ENCODE data around the gene CTDP1.

CTDP1 gene

GRCh38 chr18:79775441-79776221, 96.0 kb downstream of the CTDP1 start:
- FAIRE-seq = no peak
- no peak for DNase-seq (ENCODE audit: insufficient read length, low spot score)

GRCh38 chr18:79776674-79777073, 97.1 kb downstream of the CTDP1 start:
- FAIRE-seq = no peak
- DNase-seq (ENCODE audit: insufficient read length, low spot score) = no peak

- DNase-seq (ENCODE audit: insufficient read length, low spot score) = no peak
- FAIRE-seq = no peak
Measured at GRCh38 chr18:79778291-79778791, 98.7 kb downstream of the CTDP1 start.

GRCh38 chr18:79779021-79779699, 99.6 kb downstream of the CTDP1 start:
- FAIRE-seq = no peak
- DNase-seq (ENCODE audit: insufficient read length, low spot score) = no peak

- DNase-seq (ENCODE audit: insufficient read length, low spot score) (no peak), FAIRE-seq (no peak)
Measured at GRCh38 chr18:79779700-79780190, 100.1 kb downstream of the CTDP1 start.

- DNase-seq (ENCODE audit: insufficient read length, low spot score) (no peak), FAIRE-seq (no peak)
Measured at GRCh38 chr18:79780547-79780946, 100.9 kb downstream of the CTDP1 start.

GRCh38 chr18:79781331-79781941, 101.8 kb downstream of the CTDP1 start:
- FAIRE-seq (no peak), DNase-seq (ENCODE audit: insufficient read length, low spot score) (no peak)

- DNase-seq (ENCODE audit: insufficient read length, low spot score) (no peak), FAIRE-seq (no peak)
Measured at GRCh38 chr18:79782566-79783308, 103.1 kb downstream of the CTDP1 start.

GRCh38 chr18:79784071-79784913, 104.7 kb downstream of the CTDP1 start:
- FAIRE-seq (no peak), DNase-seq (ENCODE audit: insufficient read length, low spot score) (no peak)

GRCh38 chr18:79784965-79785770, 105.6 kb downstream of the CTDP1 start:
- no peak for FAIRE-seq

GRCh38 chr18:79785831-79786230, 106.2 kb downstream of the CTDP1 start:
- DNase-seq (ENCODE audit: insufficient read length, low spot score) (no peak), FAIRE-seq (no peak)

More at GRCh38 chr18:79784965-79785770, 105.6 kb downstream of the CTDP1 start:
- no peak for DNase-seq (ENCODE audit: insufficient read length, low spot score)

GRCh38 chr18:79786304-79786703, 106.7 kb downstream of the CTDP1 start:
- no peak for FAIRE-seq
- no peak for DNase-seq (ENCODE audit: insufficient read length, low spot score)

- no peak for FAIRE-seq
Measured at GRCh38 chr18:79786786-79787526, 107.4 kb downstream of the CTDP1 start.

GRCh38 chr18:79787527-79787864, 107.9 kb downstream of the CTDP1 start:
- no peak for FAIRE-seq
- DNase-seq (ENCODE audit: insufficient read length, low spot score) = no peak

More at GRCh38 chr18:79786786-79787526, 107.4 kb downstream of the CTDP1 start:
- DNase-seq (ENCODE audit: insufficient read length, low spot score) = no peak

GRCh38 chr18:79787865-79788733, 108.5 kb downstream of the CTDP1 start:
- DNase-seq (ENCODE audit: insufficient read length, low spot score) = no peak
- no peak for FAIRE-seq

GRCh38 chr18:79788734-79789085, 109.1 kb downstream of the CTDP1 start:
- no peak for FAIRE-seq
- no peak for DNase-seq (ENCODE audit: insufficient read length, low spot score)

- no peak for FAIRE-seq
- no peak for DNase-seq (ENCODE audit: insufficient read length, low spot score)
Measured at GRCh38 chr18:79789091-79789891, 109.7 kb downstream of the CTDP1 start.
